Panc1 (cell line): ENCODE measurements around the gene KLK8.

Experiments used
- CTCF ChIP-seq: fragments of 450-650 bp; IDR thresholded peaks from 2 replicates; pipeline ENCODE4 v1.5.1; 2017; ENCODE audit warnings: mild to moderate bottlenecking
- POLR2AphosphoS5 ChIP-seq: IDR thresholded peaks from 2 replicates; pipeline ENCODE4 v1.6.1; 2012; ENCODE audit warnings: mild to moderate bottlenecking, low read depth, low read length, moderate library complexity
- SIN3A ChIP-seq: IDR thresholded peaks from 2 replicates; pipeline ENCODE4 v1.6.1; 2012; ENCODE audit warnings: low read depth, mild to moderate bottlenecking, low read length, moderate library complexity, borderline replicate concordance; ENCODE audit not compliant: insufficient read depth
- TCF7L2 ChIP-seq: IDR thresholded peaks from 2 replicates; pipeline ENCODE4 v1.6.1; 2011; ENCODE audit warnings: mild to moderate bottlenecking, low read depth, low read length, inconsistent platforms
- TF ChIP-seq, protein P1 (sequence below), 2 experiments: IDR thresholded peaks; 2 replicates each; pipeline ENCODE4 v1.6.1; 2011 to 2012; ENCODE audit warnings: low read depth in 2 of 2, control low read depth in 1 of 2, low read length in 1 of 2, mild to moderate bottlenecking in 1 of 2, moderate library complexity in 1 of 2; ENCODE audit not compliant: insufficient read depth in 1 of 2

DNA sequence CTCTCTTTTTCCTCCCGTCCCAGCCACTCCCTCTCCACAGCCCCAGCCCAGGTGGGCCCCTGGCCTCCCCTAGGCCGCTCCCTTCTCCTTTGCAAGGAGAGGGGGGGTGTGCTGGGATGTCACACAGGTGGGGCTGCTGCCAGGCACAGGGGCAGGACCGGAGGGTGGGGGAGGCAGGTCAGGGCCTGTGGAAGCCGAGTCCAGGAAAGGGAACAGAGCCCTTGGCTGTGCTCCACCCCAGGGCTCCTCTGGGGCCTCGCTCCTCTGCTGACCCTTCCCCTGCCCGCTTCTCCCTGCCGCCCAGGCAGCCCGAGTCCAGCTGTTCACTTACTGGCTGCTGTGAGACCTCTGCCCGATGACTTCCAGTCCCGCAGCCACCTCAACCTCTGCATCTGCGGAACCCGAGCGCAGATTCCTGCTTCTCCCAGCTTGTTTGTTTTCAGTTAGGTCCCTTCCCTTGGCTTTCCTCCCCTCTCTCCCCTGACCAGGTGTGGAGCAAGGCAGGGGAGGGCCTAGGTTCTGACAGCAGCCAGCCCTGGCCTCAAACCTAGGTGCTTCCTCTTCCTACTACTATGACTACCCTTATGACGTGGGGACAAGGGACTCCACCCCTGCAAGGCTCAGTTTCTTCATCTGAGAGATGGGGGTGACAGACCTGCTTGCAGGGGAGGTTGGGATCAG is 25.9 kb upstream of the KLK8 start:
- no peak for TF ChIP-seq CTCF
- no peak for TF ChIP-seq POLR2AphosphoS5
- TF ChIP-seq SIN3A, result no peak
- TF ChIP-seq, protein P1, sequence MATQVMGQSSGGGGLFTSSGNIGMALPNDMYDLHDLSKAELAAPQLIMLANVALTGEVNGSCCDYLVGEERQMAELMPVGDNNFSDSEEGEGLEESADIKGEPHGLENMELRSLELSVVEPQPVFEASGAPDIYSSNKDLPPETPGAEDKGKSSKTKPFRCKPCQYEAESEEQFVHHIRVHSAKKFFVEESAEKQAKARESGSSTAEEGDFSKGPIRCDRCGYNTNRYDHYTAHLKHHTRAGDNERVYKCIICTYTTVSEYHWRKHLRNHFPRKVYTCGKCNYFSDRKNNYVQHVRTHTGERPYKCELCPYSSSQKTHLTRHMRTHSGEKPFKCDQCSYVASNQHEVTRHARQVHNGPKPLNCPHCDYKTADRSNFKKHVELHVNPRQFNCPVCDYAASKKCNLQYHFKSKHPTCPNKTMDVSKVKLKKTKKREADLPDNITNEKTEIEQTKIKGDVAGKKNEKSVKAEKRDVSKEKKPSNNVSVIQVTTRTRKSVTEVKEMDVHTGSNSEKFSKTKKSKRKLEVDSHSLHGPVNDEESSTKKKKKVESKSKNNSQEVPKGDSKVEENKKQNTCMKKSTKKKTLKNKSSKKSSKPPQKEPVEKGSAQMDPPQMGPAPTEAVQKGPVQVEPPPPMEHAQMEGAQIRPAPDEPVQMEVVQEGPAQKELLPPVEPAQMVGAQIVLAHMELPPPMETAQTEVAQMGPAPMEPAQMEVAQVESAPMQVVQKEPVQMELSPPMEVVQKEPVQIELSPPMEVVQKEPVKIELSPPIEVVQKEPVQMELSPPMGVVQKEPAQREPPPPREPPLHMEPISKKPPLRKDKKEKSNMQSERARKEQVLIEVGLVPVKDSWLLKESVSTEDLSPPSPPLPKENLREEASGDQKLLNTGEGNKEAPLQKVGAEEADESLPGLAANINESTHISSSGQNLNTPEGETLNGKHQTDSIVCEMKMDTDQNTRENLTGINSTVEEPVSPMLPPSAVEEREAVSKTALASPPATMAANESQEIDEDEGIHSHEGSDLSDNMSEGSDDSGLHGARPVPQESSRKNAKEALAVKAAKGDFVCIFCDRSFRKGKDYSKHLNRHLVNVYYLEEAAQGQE (IDR thresholded peaks at IDR 0.05; ENCODE audit: insufficient read depth in 1 of 2, low read depth in 2 of 2, low read length in 1 of 2), result no peak
- no peak for TF ChIP-seq TCF7L2
